Stimulated activated CD4-positive, alpha-beta T cell treated with anti-CD3 and anti-CD28 coated beads, Interleukin-2, amount 100 ng/mL, for 4 hours (primary cell): ENCODE data around the gene SLC39A11.
A peak's percentile ranks its signal among the peaks of the same experiment; 100 is the strongest.

ENCODE experiments used
- DNase-seq: peaks from one replicate; pipeline ENCODE4 v3.0.0-alpha.2; 2020; ENCODE audit warnings: low read depth

Gene SLC39A11

DNA sequence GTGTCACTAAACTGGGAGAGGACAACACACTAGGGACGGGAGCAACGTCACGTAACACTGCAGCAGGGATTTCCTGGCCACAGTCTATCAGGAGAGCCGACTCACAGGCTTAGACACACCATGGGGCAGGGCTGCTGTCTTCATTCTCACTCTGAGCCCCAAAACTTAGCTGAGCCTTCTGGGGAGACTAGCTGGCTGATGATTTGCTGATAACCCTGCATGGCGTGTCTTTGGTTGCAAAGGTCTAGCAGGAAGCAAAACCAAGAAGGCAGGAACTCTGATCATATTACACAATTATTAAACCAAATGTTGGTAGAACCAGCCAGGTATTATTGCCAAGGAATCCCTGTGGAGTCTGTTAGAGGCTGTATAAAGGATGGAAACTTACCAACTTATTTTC lies 345.0 kb downstream of the SLC39A11 start:
- DNase-seq, result no peak

DNA sequence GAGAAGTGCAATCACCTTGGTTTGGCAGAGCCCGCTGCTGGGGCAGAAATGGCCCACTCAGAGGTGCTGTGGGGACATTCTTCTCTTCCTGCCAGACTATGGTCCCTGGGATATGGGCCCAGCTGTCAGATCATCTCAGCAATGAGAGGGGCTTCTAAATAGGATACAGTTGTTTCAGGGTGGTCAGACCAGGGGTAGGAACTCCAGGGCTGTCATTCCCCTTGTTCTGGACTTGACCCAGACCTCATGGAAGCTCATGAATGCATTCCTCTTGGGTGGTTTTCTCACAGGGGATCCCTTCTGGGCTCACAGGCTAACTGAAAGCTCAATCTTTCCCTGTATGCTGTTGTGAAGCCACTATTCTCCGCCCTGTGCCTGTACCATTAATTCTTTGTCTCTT lies 347.2 kb downstream of the SLC39A11 start:
- no peak for DNase-seq

GRCh38 chr17:72743037-72743467 lies 349.4 kb downstream of the SLC39A11 start:
- DNase-seq, result no peak

DNA sequence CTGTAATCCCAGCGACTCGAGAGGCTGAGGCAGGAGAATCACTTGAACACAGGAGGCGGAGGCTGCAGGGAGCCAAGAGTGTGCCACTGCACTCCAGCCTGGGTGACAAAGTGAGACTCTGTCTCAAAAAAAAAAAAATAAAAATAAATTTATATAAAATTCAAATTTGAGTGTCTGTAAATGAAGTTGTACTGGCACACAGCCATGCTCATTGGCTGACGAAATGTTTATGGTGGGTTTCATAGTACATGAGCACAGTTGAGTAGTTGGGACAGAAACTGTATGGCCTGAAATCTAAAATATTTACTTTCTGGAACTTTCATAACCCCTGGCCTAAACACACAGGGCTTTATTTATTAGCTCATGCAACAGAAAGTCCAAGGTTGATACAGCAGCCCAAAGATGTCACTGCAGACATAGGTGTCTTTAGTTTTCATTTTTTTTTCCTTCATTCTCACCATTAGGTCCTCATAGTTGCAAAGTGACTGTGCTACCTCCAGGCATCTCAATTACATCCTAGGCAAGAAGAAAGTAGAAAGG lies 355.3 kb downstream of the SLC39A11 start:
- no peak for DNase-seq

DNA sequence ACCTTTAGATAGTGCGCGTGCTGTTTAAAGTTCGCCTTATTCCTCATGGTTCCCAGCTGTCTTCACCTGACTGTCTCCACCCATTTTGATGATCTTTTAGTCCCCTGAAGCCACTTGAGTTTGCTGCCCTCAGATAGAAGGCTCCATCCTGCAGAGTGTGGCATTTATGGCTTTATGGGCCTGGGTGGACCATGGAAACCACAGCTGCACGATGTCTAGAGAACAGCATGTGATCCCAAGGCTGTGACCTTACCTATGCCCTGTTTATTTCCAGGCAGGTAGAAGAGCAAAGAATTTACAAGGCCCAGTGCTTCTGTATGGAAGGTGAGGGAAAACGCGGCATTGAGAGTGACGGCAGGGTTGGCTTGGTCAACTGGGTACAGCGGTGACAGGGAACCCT lies 356.9 kb downstream of the SLC39A11 start:
- DNase-seq, result no peak

DNA sequence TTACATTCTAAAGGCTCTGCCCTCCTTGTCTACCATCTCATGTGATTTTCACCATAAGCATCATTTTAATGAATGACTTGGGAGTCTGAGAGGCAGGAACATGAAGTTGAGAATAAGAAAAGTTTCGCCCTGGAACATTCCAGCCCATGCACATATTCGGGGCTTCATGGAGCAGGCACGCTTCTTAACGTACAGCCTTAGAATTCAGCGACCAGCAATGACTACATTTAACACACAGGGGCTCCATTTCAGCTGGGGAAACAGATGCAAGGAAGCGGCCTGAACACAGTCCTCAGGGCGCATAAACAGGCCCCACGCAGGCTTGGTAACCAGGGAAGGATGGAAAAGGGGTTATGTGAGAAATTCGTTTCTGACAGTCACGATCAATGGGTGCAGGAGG lies 357.4 kb downstream of the SLC39A11 start:
- no peak for DNase-seq

- no peak for DNase-seq
Observed at GRCh38 chr17:72734613-72735012, 357.9 kb downstream of the SLC39A11 start.

- no peak for DNase-seq
Observed at GRCh38 chr17:72733619-72734282, 358.7 kb downstream of the SLC39A11 start.

- DNase-seq, result no peak
Observed at GRCh38 chr17:72732893-72733618, 359.4 kb downstream of the SLC39A11 start.

DNA sequence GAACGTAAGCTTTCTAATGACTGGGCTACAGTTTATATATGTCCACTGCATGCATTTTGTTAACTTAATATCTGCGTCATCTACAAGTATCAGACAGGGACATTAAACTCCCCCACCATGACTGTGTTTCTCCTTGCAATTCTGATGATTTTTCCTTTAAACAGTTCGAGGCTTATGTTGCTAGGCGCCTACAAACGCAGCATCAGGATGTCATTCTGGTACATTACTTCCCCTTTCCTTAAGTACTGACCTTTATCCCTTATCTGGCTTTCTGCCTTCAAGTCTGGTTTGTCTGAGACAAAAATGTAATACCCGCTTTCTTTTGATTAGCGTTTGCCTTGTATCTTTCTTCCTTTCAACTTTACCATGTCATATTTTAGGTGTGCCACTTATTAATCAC lies 362.4 kb downstream of the SLC39A11 start:
- no peak for DNase-seq

DNA sequence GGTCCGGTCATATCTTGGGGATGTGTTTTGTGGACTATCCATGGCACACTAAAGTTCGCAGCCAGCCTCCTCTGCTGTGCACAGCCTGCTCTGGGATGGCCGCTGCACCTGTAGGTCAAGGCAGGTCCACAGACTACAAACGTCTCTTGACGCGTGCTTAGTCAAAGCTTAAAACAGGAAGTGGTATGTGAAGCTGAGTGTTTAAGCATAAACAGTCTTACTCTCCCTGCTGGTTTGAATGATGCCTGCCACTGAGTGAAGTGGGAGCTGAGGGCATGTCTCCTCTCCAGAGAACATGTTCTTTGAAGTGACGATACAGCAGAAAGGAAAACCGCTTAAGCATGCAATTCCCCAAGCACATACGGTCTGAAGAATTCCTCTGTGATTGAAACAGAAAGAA lies 365.6 kb downstream of the SLC39A11 start:
- DNase-seq, result no peak

DNA sequence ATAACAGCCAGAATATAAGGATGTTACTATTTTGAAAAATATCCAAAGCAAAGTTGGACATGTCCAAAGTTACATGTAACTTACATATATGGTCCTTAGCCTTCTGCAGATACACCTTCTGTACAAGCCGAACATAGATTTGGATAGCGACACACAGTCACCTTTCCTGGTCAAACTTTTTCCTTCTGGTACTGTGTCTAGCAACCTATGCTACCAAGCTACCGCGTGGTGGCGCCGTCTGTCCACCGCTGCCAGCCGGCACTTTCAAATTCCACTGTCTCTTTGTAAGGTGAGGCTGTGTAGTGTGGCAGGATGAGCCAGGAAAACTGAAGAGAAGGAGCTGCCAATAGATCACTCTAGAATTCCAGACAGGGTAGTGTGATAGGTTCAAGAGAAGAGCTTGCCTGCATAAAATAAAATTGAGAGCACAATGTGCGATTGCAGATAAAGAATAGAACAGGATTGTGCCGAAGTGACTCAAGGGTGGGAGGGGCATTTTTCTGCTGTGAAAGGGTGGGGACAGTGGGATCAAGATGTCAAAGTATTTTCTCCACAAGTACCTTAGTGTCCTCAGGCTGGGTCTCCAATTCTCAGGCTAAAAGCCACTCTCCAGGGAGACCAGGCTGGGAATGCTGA lies 366.9 kb downstream of the SLC39A11 start:
- DNase-seq, result peak; percentile 14

DNA sequence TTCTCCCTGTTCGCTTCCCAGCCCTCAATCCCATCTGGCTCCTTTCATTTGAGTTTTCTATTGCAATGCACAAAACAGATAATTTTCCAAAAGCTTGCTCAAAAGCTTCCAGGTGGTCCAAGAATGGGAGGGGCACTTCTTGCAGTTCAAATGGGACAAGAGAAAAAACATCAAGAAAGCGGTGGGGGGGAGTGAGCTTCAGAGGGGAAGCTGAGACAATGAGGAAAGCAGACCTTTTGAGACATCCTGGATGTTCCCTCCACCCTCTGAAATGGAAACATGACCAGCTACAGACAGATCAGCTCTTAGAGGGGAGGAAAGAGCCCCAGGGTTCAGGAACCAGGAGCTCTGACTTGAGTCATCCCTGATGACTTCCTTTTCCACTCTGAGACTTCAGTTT lies 368.2 kb downstream of the SLC39A11 start:
- DNase-seq, result no peak

GRCh38 chr17:72723711-72724110 lies 368.8 kb downstream of the SLC39A11 start:
- DNase-seq, result no peak

DNA sequence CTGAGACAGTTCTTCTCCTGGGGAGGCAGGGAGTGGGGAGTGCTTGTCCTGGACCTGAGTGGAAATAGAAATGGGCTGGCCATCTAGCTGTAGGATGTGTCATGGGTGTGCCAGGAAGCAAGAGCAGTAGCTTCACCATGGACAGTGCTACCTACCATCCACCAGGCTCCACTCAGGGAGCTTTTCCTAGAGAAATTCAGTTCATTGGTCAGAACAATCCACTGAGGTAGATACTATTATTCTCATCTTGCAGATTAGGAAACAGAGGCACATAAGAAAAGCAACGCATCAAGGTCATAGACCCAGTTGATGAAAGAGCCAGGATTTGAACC lies 372.0 kb downstream of the SLC39A11 start:
- DNase-seq, result no peak

- DNase-seq, result no peak
Observed at GRCh38 chr17:72719578-72720493, 372.7 kb downstream of the SLC39A11 start.

DNA sequence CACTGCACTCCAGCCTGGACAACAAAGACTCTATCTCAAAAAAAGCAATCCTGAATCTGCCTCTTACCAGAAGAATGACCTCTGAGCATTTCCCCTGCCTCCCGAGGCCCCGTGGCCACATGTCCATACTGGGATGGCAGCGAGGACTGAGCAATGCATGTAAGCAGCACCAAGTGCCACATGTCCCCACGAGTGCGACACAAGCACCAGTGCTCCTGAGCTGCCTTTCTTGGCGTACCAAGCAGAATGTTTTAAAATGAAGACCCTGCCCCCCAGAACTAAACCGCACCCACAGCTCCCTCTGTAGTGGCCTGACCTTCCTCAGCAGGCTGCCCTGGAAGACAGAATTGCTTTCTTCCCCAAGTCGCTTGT lies 373.3 kb downstream of the SLC39A11 start:
- DNase-seq, result no peak

GRCh38 chr17:72717676-72718075 lies 374.8 kb downstream of the SLC39A11 start:
- DNase-seq, result no peak

DNA sequence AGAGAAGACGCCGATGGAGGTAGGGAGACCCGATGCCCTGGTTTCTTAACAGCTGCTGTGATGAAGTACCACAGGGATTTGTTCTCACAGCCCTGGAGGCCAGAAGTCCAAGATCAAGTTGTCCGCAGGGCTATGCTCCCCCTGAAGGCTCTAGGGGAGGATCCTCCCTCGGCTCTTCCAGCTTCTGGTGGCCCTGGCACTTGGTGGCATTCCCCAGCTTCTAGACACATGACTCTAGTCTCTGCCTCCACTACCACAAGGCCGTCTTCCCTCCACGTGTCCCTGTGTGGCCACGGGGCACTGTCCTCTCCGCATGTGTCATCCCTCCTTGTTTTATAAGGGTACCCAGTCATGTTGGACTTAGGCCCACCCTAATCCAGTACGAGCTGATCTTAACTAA lies 375.2 kb downstream of the SLC39A11 start:
- DNase-seq, result no peak

DNA sequence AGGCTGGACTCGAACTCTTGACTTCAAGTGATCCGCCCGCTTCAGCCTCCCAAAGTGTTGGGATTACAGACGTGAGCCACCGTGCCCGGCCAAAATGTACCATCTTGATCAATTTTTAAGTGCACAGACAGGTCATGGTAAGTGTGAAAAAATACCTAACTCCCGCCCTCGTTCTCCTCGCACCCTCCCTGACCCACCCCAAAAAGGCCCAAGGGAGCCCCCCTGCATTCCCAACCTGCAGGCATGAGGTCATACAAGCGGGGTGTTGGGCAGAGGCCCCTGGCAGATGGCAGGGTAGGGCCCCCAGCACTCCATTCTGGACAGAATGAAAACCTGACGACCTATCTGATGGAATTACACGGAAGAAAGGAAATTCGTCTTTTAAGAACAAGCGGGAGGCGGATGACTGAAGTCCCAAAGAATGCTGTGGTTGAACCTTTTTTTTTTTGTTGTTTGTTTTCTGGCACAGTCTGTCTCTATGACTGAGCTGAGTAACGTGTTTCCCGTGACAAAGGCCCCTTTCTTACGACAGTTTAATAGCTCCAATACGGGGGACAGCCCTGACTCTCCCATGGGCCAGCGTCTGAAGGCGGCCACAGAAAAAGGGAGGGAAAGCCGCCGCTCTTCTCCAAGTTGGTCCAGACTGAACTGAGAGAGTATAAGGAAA lies 376.4 kb downstream of the SLC39A11 start:
- DNase-seq, result no peak

DNA sequence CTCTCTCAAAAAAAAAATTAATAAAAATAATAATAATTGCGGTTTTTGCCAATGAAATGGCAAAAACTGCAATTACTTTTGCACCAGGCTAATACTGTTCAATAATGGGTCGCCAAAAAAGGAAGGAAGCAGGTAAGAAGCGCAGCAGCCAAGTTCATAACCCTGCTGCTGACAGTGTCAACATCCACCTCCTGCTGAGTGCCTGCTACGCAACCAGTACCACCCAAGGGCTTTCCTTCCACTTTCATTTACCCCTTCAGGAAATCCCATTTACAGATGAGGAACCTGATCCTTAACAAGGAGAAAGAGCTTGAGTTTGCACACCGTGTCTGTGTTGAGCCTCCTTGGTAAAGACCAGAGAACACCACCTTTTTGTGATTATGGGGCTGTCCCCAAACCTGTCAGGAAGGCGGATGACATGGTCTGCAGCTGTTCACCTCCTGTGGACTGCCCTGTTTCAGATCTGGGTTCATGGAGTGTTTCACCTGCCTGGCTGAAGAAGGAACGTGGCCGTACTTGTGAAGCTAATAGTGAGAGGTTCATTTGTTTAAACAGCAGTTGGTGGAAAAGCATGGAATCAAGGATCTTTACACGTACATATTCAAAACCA lies 378.0 kb downstream of the SLC39A11 start:
- DNase-seq, result no peak
